ENCODE measurements around the gene PIGU. TPM values are rescaled to one million over a fixed set of nuclear protein-coding genes. Genes with fewer than 3 reads are reported as not detected.

Gene PIGU
- total and polyA plus RNA-seq, 2 of the 13 experiments (the other 11 are each of a cell fraction or from before 2014, with no cell fraction given): 45.5 to 231 TPM

DNA sequence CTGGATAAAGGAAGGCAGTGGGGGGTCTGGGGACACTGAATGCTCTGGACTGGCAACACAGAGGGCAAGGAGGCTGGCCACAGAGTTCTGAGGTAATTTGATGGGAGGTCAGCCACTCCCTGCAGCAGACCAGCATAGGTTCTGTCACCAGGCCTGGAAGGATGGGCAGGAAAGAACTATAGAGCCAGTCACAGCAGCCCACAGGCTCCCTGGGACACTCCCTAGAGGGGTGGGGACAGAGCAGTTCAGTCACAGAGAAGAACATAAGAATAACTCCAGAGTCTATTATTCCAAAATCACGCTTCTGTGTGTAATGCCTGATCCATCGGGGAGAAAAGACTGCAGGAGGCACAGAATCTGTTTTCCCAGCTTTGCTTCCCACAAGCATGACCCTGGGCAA, 141.0 kb downstream of the PIGU start:
- DNase-seq (ENCODE audit: low spot score): no peak
- TSS peak; percentile 44 for BruUV-seq (replicated peaks)
- H3K4me2 ChIP-seq (ENCODE audit: low read depth, low read length): no peak overlapping the region
- H3K27me3 ChIP-seq (ENCODE audit: control insufficient read depth in 1 of 2, insufficient read depth in 2 of 2, low read length in 2 of 2): no peaks in the 10 kb centered on the region
- no peak for FAIRE-seq
- CTCF ChIA-PET (ENCODE audit: low intra/inter-chr PET ratio, low total read pairs): no interaction called here
- ATAC-seq: no peak
- H2AFZ ChIP-seq (ENCODE audit: low read length): no peak overlapping the region
- H3K36me3 ChIP-seq (replicated peaks in 1 of 2; ENCODE audit: control insufficient read depth in 1 of 2, insufficient read depth in 2 of 2, low read length in 2 of 2): peaks cover 62 to 89% of the 10 kb centered on the region in 2 experiments
- peaks cover 9% of the 10 kb centered on the region for H3K79me2 ChIP-seq (ENCODE audit: insufficient read depth, low read length)
- no peaks in the 10 kb centered on the region for H3K4me1 ChIP-seq (ENCODE audit: insufficient read depth, low read length)
- H3K9me3 ChIP-seq (ENCODE audit: low read length): no peaks in the 10 kb centered on the region
- WGBS (ENCODE audit: low lambda C conversion rate): 91% methylated on average over 2 of the region's 2 CpGs
- in situ Hi-C loops (cut with HindIII; ENCODE audit: extremely low pct_ligation_motif_present, low pct_unique_long_range_greater_than_20kb): loop anchor here (5.0 kb wide), 1 partner anchor 176 kb away; no protein-coding TSS in a partner anchor
- H4K20me1 ChIP-seq (ENCODE audit: insufficient read depth, low read length): peaks cover 8% of the 10 kb centered on the region; the same call in 1 of the 2 replicates
- TF ChIP-seq, protein P1, sequence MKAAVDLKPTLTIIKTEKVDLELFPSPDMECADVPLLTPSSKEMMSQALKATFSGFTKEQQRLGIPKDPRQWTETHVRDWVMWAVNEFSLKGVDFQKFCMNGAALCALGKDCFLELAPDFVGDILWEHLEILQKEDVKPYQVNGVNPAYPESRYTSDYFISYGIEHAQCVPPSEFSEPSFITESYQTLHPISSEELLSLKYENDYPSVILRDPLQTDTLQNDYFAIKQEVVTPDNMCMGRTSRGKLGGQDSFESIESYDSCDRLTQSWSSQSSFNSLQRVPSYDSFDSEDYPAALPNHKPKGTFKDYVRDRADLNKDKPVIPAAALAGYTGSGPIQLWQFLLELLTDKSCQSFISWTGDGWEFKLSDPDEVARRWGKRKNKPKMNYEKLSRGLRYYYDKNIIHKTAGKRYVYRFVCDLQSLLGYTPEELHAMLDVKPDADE (CRISPR knock-in tag; IDR thresholded peaks at IDR 0.05): no peak
- TF ChIP-seq HIVEP1 (CRISPR knock-in tag; IDR thresholded peaks at IDR 0.05) (no peak), TBX2 (CRISPR knock-in tag; IDR thresholded peaks at IDR 0.05; ENCODE audit: borderline replicate concordance) (0 out of 2 replicates have a peak, but pooled peaks have one; percentile 20), ZNF841 (CRISPR knock-in tag; IDR thresholded peaks at IDR 0.05; ENCODE audit: borderline replicate concordance) (no peak), ELF3 (CRISPR knock-in tag; IDR thresholded peaks at IDR 0.05) (no peak), MYNN (CRISPR knock-in tag; IDR thresholded peaks at IDR 0.05; ENCODE audit: low read depth) (no peak), SP4 (CRISPR knock-in tag; IDR thresholded peaks at IDR 0.05) (no peak)
- POLR2A ChIA-PET: no interaction called here
- no peak overlapping the region for H3K4me3 ChIP-seq (replicated peaks in 1 of 3; ENCODE audit: insufficient read depth in 1 of 3, low read depth in 2 of 3, low read length in 3 of 3)
- no peak overlapping the region for H3K27ac ChIP-seq (ENCODE audit: extremely low read length, insufficient read depth, low read length)
- intact Hi-C loops (cut with micrococcal nuclease; ENCODE audit: unreplicated experiment): loop anchor here (5.0 kb wide), 1 partner anchor 171 kb away; no protein-coding TSS in a partner anchor
- no peak overlapping the region for H3K9ac ChIP-seq (ENCODE audit: insufficient read depth, low read depth, low read length)

DNA sequence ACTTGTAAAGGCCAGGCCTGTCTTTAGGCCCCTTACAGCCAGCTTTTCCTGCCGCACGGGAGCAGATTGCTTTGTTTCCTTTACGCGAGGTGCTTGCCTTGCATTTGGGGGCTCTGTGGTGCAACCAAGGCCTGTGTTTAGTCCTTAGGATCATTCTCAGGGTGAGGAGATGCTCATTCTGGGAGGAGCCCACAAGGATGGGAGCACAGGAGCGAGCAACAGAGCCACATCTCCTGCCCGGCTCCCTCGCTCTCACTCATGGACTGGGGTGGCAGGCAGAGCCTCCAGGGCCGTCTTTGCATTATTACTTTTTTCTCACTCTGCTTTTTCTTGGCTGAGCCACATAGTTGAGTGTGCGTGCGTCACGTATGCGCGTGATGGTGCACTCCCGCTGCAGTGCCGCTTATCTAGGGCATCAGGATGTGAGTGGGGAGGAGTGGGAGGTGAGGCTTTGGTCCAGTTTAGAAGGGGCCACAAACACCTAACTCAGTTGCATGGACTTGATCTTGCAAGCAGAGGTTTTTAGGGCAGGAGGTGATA, 141.5 kb downstream of the PIGU start:
- POLR2A ChIA-PET: no interaction called here
- no peak for DNase-seq (ENCODE audit: low spot score)
- TF ChIP-seq ZKSCAN8 (CRISPR knock-in tag; IDR thresholded peaks at IDR 0.05; ENCODE audit: borderline replicate concordance) (no peak), ZNF777 (CRISPR knock-in tag; IDR thresholded peaks at IDR 0.05) (no peak), ZNF143 (CRISPR knock-in tag; IDR thresholded peaks at IDR 0.05) (no peak), CC2D1A (CRISPR knock-in tag; IDR thresholded peaks at IDR 0.05) (no peak)
- TF ChIP-seq, protein P2, sequence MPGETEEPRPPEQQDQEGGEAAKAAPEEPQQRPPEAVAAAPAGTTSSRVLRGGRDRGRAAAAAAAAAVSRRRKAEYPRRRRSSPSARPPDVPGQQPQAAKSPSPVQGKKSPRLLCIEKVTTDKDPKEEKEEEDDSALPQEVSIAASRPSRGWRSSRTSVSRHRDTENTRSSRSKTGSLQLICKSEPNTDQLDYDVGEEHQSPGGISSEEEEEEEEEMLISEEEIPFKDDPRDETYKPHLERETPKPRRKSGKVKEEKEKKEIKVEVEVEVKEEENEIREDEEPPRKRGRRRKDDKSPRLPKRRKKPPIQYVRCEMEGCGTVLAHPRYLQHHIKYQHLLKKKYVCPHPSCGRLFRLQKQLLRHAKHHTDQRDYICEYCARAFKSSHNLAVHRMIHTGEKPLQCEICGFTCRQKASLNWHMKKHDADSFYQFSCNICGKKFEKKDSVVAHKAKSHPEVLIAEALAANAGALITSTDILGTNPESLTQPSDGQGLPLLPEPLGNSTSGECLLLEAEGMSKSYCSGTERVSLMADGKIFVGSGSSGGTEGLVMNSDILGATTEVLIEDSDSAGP (CRISPR knock-in tag; IDR thresholded peaks at IDR 0.05; ENCODE audit: borderline replicate concordance): 0 out of 2 replicates have a peak, but pooled peaks have one; percentile 20
- Histone ChIP-seq H3K4me3 (replicated peaks in 1 of 3; ENCODE audit: insufficient read depth in 1 of 3, low read depth in 2 of 3, low read length in 3 of 3) (no peak overlapping the region), H3K27me3 (ENCODE audit: control insufficient read depth in 1 of 2, insufficient read depth in 2 of 2, low read length in 2 of 2) (no peaks in the 10 kb centered on the region), H3K4me1 (ENCODE audit: insufficient read depth, low read length) (no peaks in the 10 kb centered on the region), H3K36me3 (replicated peaks in 1 of 2; ENCODE audit: control insufficient read depth in 1 of 2, insufficient read depth in 2 of 2, low read length in 2 of 2) (peaks cover 62 to 89% of the 10 kb centered on the region in 2 experiments), H3K79me2 (ENCODE audit: insufficient read depth, low read length) (peaks cover 11% of the 10 kb centered on the region), H3K9ac (ENCODE audit: insufficient read depth, low read depth, low read length) (no peak overlapping the region), H2AFZ (ENCODE audit: low read length) (no peak overlapping the region), H3K4me2 (ENCODE audit: low read depth, low read length) (no peak overlapping the region), H4K20me1 (ENCODE audit: insufficient read depth, low read length) (peaks cover 8% of the 10 kb centered on the region; the same call in 1 of the 2 replicates), H3K27ac (ENCODE audit: extremely low read length, insufficient read depth, low read length) (no peak overlapping the region), H3K9me3 (ENCODE audit: low read length) (no peaks in the 10 kb centered on the region)
- WGBS (ENCODE audit: low lambda C conversion rate): 96% methylated on average over 15 of the region's 15 CpGs
- BruUV-seq (replicated peaks): no TSS peak
- CTCF ChIA-PET (ENCODE audit: low intra/inter-chr PET ratio, low total read pairs): no interaction called here
- no peak for ATAC-seq
- no peak for FAIRE-seq
- in situ Hi-C loops (cut with HindIII; ENCODE audit: extremely low pct_ligation_motif_present, low pct_unique_long_range_greater_than_20kb) (loop anchor here (5.0 kb wide), 1 partner anchor 177 kb away; no protein-coding TSS in a partner anchor), intact Hi-C loops (cut with micrococcal nuclease; ENCODE audit: unreplicated experiment) (loop anchor here (5.0 kb wide), 1 partner anchor 172 kb away; no protein-coding TSS in a partner anchor)
